ENCODE data around the gene TRIOBP. TPM values are rescaled to one million over a fixed set of nuclear protein-coding genes. Genes with fewer than 3 reads are reported as not detected.
A peak's percentile ranks its signal among the peaks of the same experiment; 100 is the strongest.

TRIOBP gene
- total and polyA plus RNA-seq, 9 donors, result 36.4 to 61.5 (median 52.4) TPM

GRCh38 chr22:37725551-37726240, 28.8 kb downstream of the TRIOBP start:
- Histone ChIP-seq H3K4me1 (ENCODE audit: control insufficient read depth, insufficient read depth, low read length) (peaks cover 5% of the 10 kb centered on the region), H3K27me3 (ENCODE audit: control insufficient read depth, insufficient read depth, low read length) (no peaks in the 10 kb centered on the region), H3K27ac (ENCODE audit: low read length) (no peak overlapping the region), H3K9me3 (replicated peaks; ENCODE audit: control insufficient read depth, low read depth, low read length) (no peaks in the 10 kb centered on the region), H3K4me3 (ENCODE audit: low read length) (no peak overlapping the region), H3K36me3 (ENCODE audit: control insufficient read depth, insufficient read depth, low read length) (peaks cover 5% of the 10 kb centered on the region)
- DNase-seq, result no peak
- WGBS (ENCODE audit: insufficient coverage), result 94% methylated on average over 21 of the region's 25 CpGs

- 90% methylated on average over 17 of the region's 20 CpGs for WGBS (ENCODE audit: insufficient coverage)
- H3K4me1 ChIP-seq (ENCODE audit: control insufficient read depth, insufficient read depth, low read length), result peaks cover 5% of the 10 kb centered on the region
- no peaks in the 10 kb centered on the region for H3K9me3 ChIP-seq (replicated peaks; ENCODE audit: control insufficient read depth, low read depth, low read length)
- no peaks in the 10 kb centered on the region for H3K27me3 ChIP-seq (ENCODE audit: control insufficient read depth, insufficient read depth, low read length)
- no peak overlapping the region for H3K4me3 ChIP-seq (ENCODE audit: low read length)
- H3K27ac ChIP-seq (ENCODE audit: low read length), result no peak overlapping the region
- peaks cover 5% of the 10 kb centered on the region for H3K36me3 ChIP-seq (ENCODE audit: control insufficient read depth, insufficient read depth, low read length)
- DNase-seq, result no peak
These were observed 29.5 kb downstream of the TRIOBP start for GRCh38 chr22:37726241-37726887.

DNA sequence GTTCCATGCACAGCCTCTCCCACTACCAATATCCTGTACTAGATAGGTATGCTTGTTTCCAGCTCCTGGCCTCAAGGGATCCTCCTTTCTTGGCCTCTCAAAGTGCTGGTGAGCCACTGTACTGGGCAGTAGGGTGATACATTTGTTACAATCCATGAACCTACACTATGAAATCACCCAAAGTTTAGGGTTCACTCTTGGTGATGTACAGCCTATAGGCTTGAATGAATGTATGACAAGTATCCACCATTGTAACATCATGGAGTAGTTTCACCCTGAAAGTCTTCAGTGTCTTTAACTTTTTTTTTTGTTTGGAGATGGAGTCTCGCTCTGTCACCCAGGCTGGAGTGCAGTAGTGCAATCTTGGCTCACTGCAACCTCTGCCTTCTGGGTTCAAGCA, 31.8 kb downstream of the TRIOBP start:
- Histone ChIP-seq H3K9me3 (replicated peaks; ENCODE audit: control insufficient read depth, low read depth, low read length) (no peaks in the 10 kb centered on the region), H3K27me3 (ENCODE audit: control insufficient read depth, insufficient read depth, low read length) (no peaks in the 10 kb centered on the region), H3K36me3 (ENCODE audit: control insufficient read depth, insufficient read depth, low read length) (peaks cover 5% of the 10 kb centered on the region), H3K4me1 (ENCODE audit: control insufficient read depth, insufficient read depth, low read length) (peaks cover 5% of the 10 kb centered on the region), H3K27ac (ENCODE audit: low read length) (peak overlapping the region; percentile 71), H3K4me3 (ENCODE audit: low read length) (no peak overlapping the region)
- no CpG with 5 or more reads among the region's 1 CpG for WGBS (ENCODE audit: insufficient coverage)
- DNase-seq, result no peak

DNA sequence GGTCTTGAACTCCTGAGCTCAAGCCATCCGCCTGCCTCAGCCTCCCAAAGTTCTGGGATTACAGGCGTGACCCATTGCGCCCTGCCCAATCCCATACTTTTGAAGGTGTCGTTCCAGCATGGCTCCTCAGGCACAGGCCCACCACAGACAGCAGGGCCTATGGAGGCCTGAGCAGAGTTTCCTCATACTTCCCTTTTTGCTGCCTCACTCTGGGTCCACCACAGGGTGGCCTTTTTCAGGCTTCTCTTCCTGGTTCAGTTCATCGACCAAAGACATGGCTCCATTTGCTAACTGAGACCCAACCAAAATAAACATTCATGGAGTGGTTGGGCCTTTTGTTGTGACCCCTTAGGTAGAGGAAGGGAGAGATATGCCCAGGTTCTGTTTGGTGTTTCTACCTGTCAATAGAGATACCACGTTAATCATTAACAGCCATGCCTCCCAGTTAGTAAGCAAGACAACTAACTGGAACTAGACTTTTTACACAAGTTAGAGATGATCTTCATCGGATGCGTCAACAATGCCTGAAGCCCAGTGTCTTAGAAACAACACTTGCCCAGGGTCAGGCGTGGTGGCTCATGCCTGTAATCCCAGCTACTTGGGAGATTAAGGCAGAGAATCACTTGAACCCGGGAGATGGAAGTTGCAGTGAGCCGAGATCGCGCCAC, 35.1 kb downstream of the TRIOBP start:
- H3K4me3 ChIP-seq (ENCODE audit: low read length), result no peak overlapping the region
- no peaks in the 10 kb centered on the region for H3K36me3 ChIP-seq (ENCODE audit: control insufficient read depth, insufficient read depth, low read length)
- WGBS (ENCODE audit: insufficient coverage), result 93% methylated on average over 9 of the region's 13 CpGs
- H3K4me1 ChIP-seq (ENCODE audit: control insufficient read depth, insufficient read depth, low read length), result peaks cover 21% of the 10 kb centered on the region
- H3K27me3 ChIP-seq (ENCODE audit: control insufficient read depth, insufficient read depth, low read length), result no peaks in the 10 kb centered on the region
- no peak for DNase-seq
- H3K9me3 ChIP-seq (replicated peaks; ENCODE audit: control insufficient read depth, low read depth, low read length), result no peaks in the 10 kb centered on the region
- no peak overlapping the region for H3K27ac ChIP-seq (ENCODE audit: low read length)

GRCh38 chr22:37732699-37733607, 36.1 kb downstream of the TRIOBP start:
- Histone ChIP-seq H3K36me3 (ENCODE audit: control insufficient read depth, insufficient read depth, low read length) (no peaks in the 10 kb centered on the region), H3K27me3 (ENCODE audit: control insufficient read depth, insufficient read depth, low read length) (no peaks in the 10 kb centered on the region), H3K9me3 (replicated peaks; ENCODE audit: control insufficient read depth, low read depth, low read length) (no peaks in the 10 kb centered on the region), H3K4me1 (ENCODE audit: control insufficient read depth, insufficient read depth, low read length) (peaks cover 18% of the 10 kb centered on the region), H3K27ac (ENCODE audit: low read length) (no peak overlapping the region), H3K4me3 (ENCODE audit: low read length) (no peak overlapping the region)
- WGBS (ENCODE audit: insufficient coverage), result 66% methylated on average over 11 of the region's 19 CpGs
- no peak for DNase-seq

- H3K27me3 ChIP-seq (ENCODE audit: control insufficient read depth, insufficient read depth, low read length), result no peaks in the 10 kb centered on the region
- H3K4me1 ChIP-seq (ENCODE audit: control insufficient read depth, insufficient read depth, low read length), result peaks cover 20% of the 10 kb centered on the region
- no peak for DNase-seq
- H3K36me3 ChIP-seq (ENCODE audit: control insufficient read depth, insufficient read depth, low read length), result no peaks in the 10 kb centered on the region
- H3K27ac ChIP-seq (ENCODE audit: low read length), result no peak overlapping the region
- no peaks in the 10 kb centered on the region for H3K9me3 ChIP-seq (replicated peaks; ENCODE audit: control insufficient read depth, low read depth, low read length)
- no peak overlapping the region for H3K4me3 ChIP-seq (ENCODE audit: low read length)
- 79% methylated on average over 10 of the region's 11 CpGs for WGBS (ENCODE audit: insufficient coverage)
These were observed 37.0 kb downstream of the TRIOBP start for GRCh38 chr22:37733625-37734401.

DNA sequence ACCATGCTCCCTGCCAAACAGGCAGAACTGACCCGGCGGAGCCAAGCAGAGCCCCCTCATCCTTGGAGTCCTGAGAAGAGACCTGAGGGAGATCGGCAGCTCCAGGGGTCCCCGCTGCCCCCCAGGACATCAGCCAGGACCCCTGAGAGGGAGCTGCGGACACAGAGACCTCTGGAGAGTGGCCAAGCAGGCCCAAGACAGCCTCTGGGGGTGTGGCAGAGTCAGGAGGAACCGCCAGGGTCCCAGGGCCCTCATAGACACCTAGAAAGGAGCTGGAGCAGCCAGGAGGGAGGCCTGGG, 37.5 kb downstream of the TRIOBP start:
- Histone ChIP-seq H3K36me3 (ENCODE audit: control insufficient read depth, insufficient read depth, low read length) (no peaks in the 10 kb centered on the region), H3K27me3 (ENCODE audit: control insufficient read depth, insufficient read depth, low read length) (no peaks in the 10 kb centered on the region), H3K9me3 (replicated peaks; ENCODE audit: control insufficient read depth, low read depth, low read length) (no peaks in the 10 kb centered on the region), H3K4me3 (ENCODE audit: low read length) (no peak overlapping the region), H3K4me1 (ENCODE audit: control insufficient read depth, insufficient read depth, low read length) (peaks cover 25% of the 10 kb centered on the region), H3K27ac (ENCODE audit: low read length) (no peak overlapping the region)
- WGBS (ENCODE audit: insufficient coverage), result 87% methylated on average over 6 of the region's 6 CpGs
- no peak for DNase-seq

DNA sequence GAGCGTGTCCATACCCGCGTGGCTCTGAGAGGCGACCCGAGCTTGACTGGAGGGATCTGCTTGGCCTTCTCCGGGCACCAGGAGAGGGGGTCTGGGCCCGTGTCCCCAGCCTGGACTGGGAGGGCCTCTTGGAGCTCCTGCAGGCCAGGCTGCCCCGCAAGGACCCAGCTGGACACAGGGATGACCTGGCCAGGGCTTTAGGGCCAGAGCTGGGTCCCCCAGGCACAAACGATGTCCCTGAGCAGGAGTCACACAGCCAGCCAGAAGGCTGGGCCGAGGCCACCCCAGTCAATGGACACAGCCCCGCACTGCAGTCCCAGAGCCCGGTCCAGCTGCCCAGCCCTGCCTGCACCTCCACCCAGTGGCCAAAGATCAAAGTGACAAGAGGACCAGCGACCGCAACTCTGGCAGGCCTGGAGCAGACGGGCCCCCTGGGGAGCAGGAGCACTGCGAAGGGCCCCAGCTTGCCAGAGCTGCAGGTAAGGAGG, 38.2 kb downstream of the TRIOBP start:
- WGBS (ENCODE audit: insufficient coverage), result 49% methylated on average over 16 of the region's 16 CpGs
- H3K27me3 ChIP-seq (ENCODE audit: control insufficient read depth, insufficient read depth, low read length), result no peaks in the 10 kb centered on the region
- no peaks in the 10 kb centered on the region for H3K9me3 ChIP-seq (replicated peaks; ENCODE audit: control insufficient read depth, low read depth, low read length)
- peaks cover 32% of the 10 kb centered on the region for H3K4me1 ChIP-seq (ENCODE audit: control insufficient read depth, insufficient read depth, low read length)
- no peaks in the 10 kb centered on the region for H3K36me3 ChIP-seq (ENCODE audit: control insufficient read depth, insufficient read depth, low read length)
- no peak overlapping the region for H3K4me3 ChIP-seq (ENCODE audit: low read length)
- no peak overlapping the region for H3K27ac ChIP-seq (ENCODE audit: low read length)
- DNase-seq, result no peak

DNA sequence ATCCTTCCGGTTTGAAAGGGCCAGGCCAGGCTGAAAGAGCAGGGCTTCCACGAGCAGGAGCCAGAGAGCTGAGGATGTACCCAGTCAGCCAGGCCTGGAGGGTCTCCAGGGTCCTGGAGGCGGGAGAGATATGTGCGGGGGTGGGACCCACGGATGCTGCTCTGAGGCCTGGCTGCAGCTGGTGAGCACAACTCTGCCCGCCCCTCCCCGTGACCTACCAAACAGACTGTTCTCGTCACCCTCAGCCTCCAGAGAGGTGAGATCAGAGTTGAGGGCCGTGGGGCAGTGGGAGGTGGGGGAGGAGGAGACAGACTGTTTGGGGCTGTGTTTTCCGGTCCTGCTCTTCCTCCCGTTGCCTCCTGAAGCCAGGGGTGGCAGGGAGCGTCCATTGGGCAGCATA, 42.2 kb downstream of the TRIOBP start:
- Histone ChIP-seq H3K36me3 (ENCODE audit: control insufficient read depth, insufficient read depth, low read length) (peaks cover under 1% of the 10 kb centered on the region), H3K9me3 (replicated peaks; ENCODE audit: control insufficient read depth, low read depth, low read length) (no peaks in the 10 kb centered on the region), H3K27me3 (ENCODE audit: control insufficient read depth, insufficient read depth, low read length) (no peaks in the 10 kb centered on the region), H3K27ac (ENCODE audit: low read length) (peak overlapping the region; percentile 62), H3K4me3 (ENCODE audit: low read length) (no peak overlapping the region), H3K4me1 (ENCODE audit: control insufficient read depth, insufficient read depth, low read length) (peaks cover 62% of the 10 kb centered on the region)
- DNase-seq, result peak; percentile 92
- WGBS (ENCODE audit: insufficient coverage), result 32% methylated on average over 5 of the region's 12 CpGs
